ENCODE measurements around the gene CHRNB1. TPM values are rescaled to one million over a fixed set of nuclear protein-coding genes. Genes with fewer than 3 reads are reported as not detected.

CHRNB1 gene
- total and polyA plus RNA-seq, 2 donors (not counting 1 experiment from before 2014, with no cell fraction given): 6.2 to 7.2 TPM

DNA sequence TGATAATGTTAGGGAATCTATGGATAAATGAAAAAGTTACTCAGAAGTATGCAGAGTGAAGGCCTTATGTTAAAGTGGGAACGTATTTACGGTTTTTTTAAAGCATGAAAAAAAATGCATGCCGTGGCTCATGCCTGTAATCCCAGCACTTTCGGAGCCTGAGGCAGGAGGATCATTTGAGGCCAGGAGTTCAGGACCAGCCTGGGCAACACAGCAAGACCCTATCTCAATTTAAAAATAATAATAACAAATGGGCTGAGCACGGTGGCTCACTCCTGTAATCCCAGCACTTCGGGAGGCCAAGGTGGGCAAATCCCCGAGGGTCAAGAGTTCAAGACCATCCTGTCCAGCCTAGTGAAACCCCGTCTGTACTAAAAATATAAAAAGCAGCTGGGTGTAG lies 45.3 kb downstream of the CHRNB1 start:
- POLR2A ChIA-PET: no interaction called here

DNA sequence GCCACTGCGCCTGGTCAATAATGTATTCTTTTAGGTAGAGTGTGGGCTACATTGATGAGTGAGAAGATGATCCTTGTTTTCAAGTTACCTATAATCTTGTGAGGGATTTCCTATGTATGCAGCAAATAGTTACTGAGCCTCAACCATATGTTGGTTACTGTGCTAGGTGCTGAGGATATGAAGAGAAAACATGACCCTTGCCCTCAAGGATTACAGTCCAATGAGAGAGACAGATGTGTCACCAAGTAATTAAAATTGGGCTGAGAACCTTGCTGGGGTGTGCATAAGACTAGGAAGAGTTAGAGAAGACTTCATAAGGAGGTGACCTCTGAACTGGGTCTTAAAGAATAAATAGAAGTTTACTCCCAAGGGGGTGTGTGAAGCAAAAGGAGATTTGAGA lies 46.7 kb downstream of the CHRNB1 start:
- H3K9ac ChIP-seq (ENCODE audit: low read length): no peak overlapping the region
- WGBS (ENCODE audit: insufficient coverage): 100% methylated on average over 1 of the region's 1 CpG
- ChIA-PET CTCF (interaction anchor here (1.0 kb wide), 1 partner anchor 136 kb away, joined by 3 read pairs; no protein-coding TSS in a partner anchor), POLR2A (interaction anchor here (0.6 kb wide), 1 partner anchor 253 kb away, joined by 3 read pairs; the partner anchor contains the start of gene PHF23)
- H3K4me3 ChIP-seq (ENCODE audit: control extremely low read depth in 1 of 5, extremely low read depth in 1 of 5, insufficient read depth in 1 of 5, low read depth in 2 of 5, low read length in 4 of 5): no peak overlapping the region
- no peak overlapping the region for H2AFZ ChIP-seq (ENCODE audit: insufficient read depth, low read depth, low read length, poor library complexity, severe bottlenecking)
- peaks cover 2 to 47% of the 10 kb centered on the region in 2 experiments for H3K36me3 ChIP-seq (replicated peaks in 1 of 2; ENCODE audit: control extremely low read depth in 1 of 2, control insufficient read depth in 1 of 2, extremely low read depth in 1 of 2, insufficient read depth in 2 of 2, low read length in 1 of 2)
- intact Hi-C loops (cut with micrococcal nuclease): no loop called here
- no peaks in the 10 kb centered on the region for H3K27me3 Mint-ChIP-seq
- H3K79me2 ChIP-seq (ENCODE audit: control insufficient read depth, insufficient read depth, low read length): peaks cover 95% of the 10 kb centered on the region
- DNase-seq: no peak
- peaks cover 7 to 12% of the 10 kb centered on the region in 2 donors for H3K4me1 ChIP-seq (ENCODE audit: control insufficient read depth in 2 of 2, insufficient read depth in 2 of 2, low read length in 2 of 2)
- no peaks in the 10 kb centered on the region for H3K9me3 Mint-ChIP-seq (ENCODE audit: insufficient read depth)
- H3K4me1 Mint-ChIP-seq: peaks cover 61% of the 10 kb centered on the region
- no peak overlapping the region for H3K4me3 Mint-ChIP-seq
- ATAC-seq (ENCODE audit: low read depth): no peak
- TF ChIP-seq CTCF (IDR thresholded peaks at IDR 0.05) (no peak), EZH2 (IDR thresholded peaks at IDR 0.05; ENCODE audit: borderline replicate concordance, insufficient read depth, low read depth, low read length, poor library complexity, severe bottlenecking) (no peak)
- peaks cover 92% of the 10 kb centered on the region for H4K20me1 ChIP-seq (ENCODE audit: control insufficient read depth, insufficient read depth, low read length, poor library complexity, severe bottlenecking)
- H3K4me2 ChIP-seq (replicated peaks; ENCODE audit: low read depth, low read length, poor library complexity, severe bottlenecking): no peak overlapping the region
- H3K27ac Mint-ChIP-seq: peak overlapping the region; percentile 55
- no peaks in the 10 kb centered on the region for H3K9me3 ChIP-seq (ENCODE audit: control extremely low read depth in 1 of 3, control insufficient read depth in 2 of 3, insufficient read depth in 1 of 3, low read length in 2 of 3)
- H3K27ac ChIP-seq (ENCODE audit: low read length in 2 of 2): no peak overlapping the region
- H3K27me3 ChIP-seq (replicated peaks in 1 of 4; ENCODE audit: control extremely low read depth in 1 of 4, control insufficient read depth in 3 of 4, insufficient read depth in 4 of 4, low read length in 3 of 4): no peaks in the 10 kb centered on the region

More for the DNA sequence above, 45.3 kb downstream of the CHRNB1 start:
- Histone ChIP-seq H3K36me3 (replicated peaks in 1 of 2; ENCODE audit: control extremely low read depth in 1 of 2, control insufficient read depth in 1 of 2, extremely low read depth in 1 of 2, insufficient read depth in 2 of 2, low read length in 1 of 2) (peaks cover 2 to 36% of the 10 kb centered on the region in 2 experiments), H3K27ac (ENCODE audit: low read length in 2 of 2) (no peak overlapping the region), H3K9me3 (ENCODE audit: control extremely low read depth in 1 of 3, control insufficient read depth in 2 of 3, insufficient read depth in 1 of 3, low read length in 2 of 3) (no peaks in the 10 kb centered on the region), H2AFZ (ENCODE audit: insufficient read depth, low read depth, low read length, poor library complexity, severe bottlenecking) (no peak overlapping the region), H3K4me2 (replicated peaks; ENCODE audit: low read depth, low read length, poor library complexity, severe bottlenecking) (no peak overlapping the region), H3K79me2 (ENCODE audit: control insufficient read depth, insufficient read depth, low read length) (peaks cover 99% of the 10 kb centered on the region), H3K27me3 (replicated peaks in 1 of 4; ENCODE audit: control extremely low read depth in 1 of 4, control insufficient read depth in 3 of 4, insufficient read depth in 4 of 4, low read length in 3 of 4) (no peaks in the 10 kb centered on the region), H3K4me1 (ENCODE audit: control insufficient read depth in 2 of 2, insufficient read depth in 2 of 2, low read length in 2 of 2) (peaks cover 18 to 26% of the 10 kb centered on the region in 2 donors), H3K4me3 (ENCODE audit: control extremely low read depth in 1 of 5, extremely low read depth in 1 of 5, insufficient read depth in 1 of 5, low read depth in 2 of 5, low read length in 4 of 5) (no peak overlapping the region), H4K20me1 (ENCODE audit: control insufficient read depth, insufficient read depth, low read length, poor library complexity, severe bottlenecking) (peaks cover 92% of the 10 kb centered on the region), H3K9ac (ENCODE audit: low read length) (no peak overlapping the region)
- no peak for ATAC-seq (ENCODE audit: low read depth)
- Mint-ChIP-seq H3K27me3 (no peaks in the 10 kb centered on the region), H3K9me3 (ENCODE audit: insufficient read depth) (no peaks in the 10 kb centered on the region), H3K4me1 (peaks cover 71% of the 10 kb centered on the region), H3K27ac (no peak overlapping the region), H3K4me3 (no peak overlapping the region)
- CTCF ChIA-PET: interaction anchor here (0.7 kb wide), 1 partner anchor 71 kb away, joined by 3 read pairs; the partner anchor contains the start of gene SENP3
- 79% methylated on average over 7 of the region's 8 CpGs for WGBS (ENCODE audit: insufficient coverage)
- intact Hi-C loops (cut with micrococcal nuclease): no loop called here
- TF ChIP-seq CTCF (IDR thresholded peaks at IDR 0.05) (no peak), EZH2 (IDR thresholded peaks at IDR 0.05; ENCODE audit: borderline replicate concordance, insufficient read depth, low read depth, low read length, poor library complexity, severe bottlenecking) (no peak)
- DNase-seq: no peak
